Right atrium auricular region (tissue), 2 donors: ENCODE results near the gene DNMT3B. TPM values are rescaled to one million over a fixed set of nuclear protein-coding genes. Genes with fewer than 3 reads are reported as not detected.

Experiments
- DNase-seq: peaks from one replicate; pipeline ENCODE4 v3.0.0-alpha.2; 2019; ENCODE audit warnings: low spot score
- H3K27ac ChIP-seq, 2 donors: fragments of 200-600 bp; sonication (generic); 1 replicate in 1 of 2; 2 replicates in 1 of 2; pipeline ENCODE4 v1.5.1; 2016 to 2019
- H3K27me3 ChIP-seq, 2 donors: fragments of 200-600 bp; sonication (generic); one replicate each; pipeline versions ENCODE4 v1.5.1 to v1.6.0; 2017 to 2019
- H3K36me3 ChIP-seq: fragments of 200-600 bp; sonication (generic); one replicate; pipeline ENCODE4 v1.5.1; 2016
- H3K4me1 ChIP-seq, 2 donors: fragments of 200-600 bp; sonication (generic); one replicate each; pipeline versions ENCODE4 v1.5.1 to v1.6.0; 2017 to 2019
- H3K4me3 ChIP-seq, 2 donors: fragments of 200-600 bp; sonication (generic); 1 replicate in 1 of 2; 2 replicates in 1 of 2; pipeline ENCODE4 v1.5.1; 2017 to 2019; ENCODE audit warnings: mild to moderate bottlenecking in 1 of 2, moderate library complexity in 1 of 2
- H3K9me3 ChIP-seq, 2 donors: fragments of 200-600 bp; sonication (generic); one replicate each; pipeline ENCODE4 v1.5.1; 2019
- total RNA-seq, 2 donors: library from RNA; depleted of rRNA; stranded (reverse); fragments of >200 nt; gene quantifications; one replicate each; pipeline ENCODE4 v1.1.0, GENCODE V29; 2016
- TF ChIP-seq, protein P1 (sequence below), 2 donors: fragments of 200-600 bp; sonication (generic); IDR thresholded peaks; one replicate each; pipeline ENCODE4 v1.5.1; 2019; ENCODE audit warnings: antibody characterized with exemption in 2 of 2

Gene DNMT3B
- total RNA-seq, 2 donors from 2014 or later: 0.24 to 0.44 TPM

DNA sequence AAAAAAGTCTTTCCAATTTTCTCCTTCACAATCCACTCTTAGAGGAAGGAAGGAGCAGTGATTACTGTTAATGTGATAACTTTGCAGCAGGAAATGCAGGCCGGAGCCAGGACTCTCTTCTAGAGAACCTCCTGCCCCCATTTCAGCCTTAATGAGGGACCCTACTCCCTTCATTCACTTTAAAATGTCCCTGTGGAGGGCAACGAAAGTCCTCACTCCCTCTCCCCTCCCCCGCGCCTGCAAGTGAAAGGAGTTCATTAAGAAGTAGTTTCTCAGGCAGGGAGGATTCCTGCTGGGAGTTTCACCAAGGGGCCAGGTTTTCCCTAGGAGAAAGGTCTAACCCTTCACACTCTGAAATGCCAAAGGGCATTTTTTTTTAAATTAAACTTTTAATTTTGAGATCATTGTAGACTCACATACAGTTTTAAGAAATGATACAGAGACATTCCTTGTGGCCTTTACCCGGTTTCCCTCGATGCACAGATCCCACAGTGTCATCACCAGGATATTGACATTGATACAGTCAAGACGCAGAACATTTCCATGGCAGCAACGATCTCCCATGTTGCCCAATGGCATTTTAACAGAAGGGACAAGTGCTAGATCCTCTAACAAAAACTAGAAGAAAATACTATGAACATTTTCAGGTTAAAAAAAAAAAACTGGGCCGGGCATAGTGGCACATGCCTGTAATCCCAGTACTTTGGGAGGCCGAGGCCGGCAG is 12.1 kb upstream of the DNMT3B start:
- Histone ChIP-seq H3K4me3 (no peak overlapping the region), H3K9me3 (no peaks in the 10 kb centered on the region), H3K27ac (no peak overlapping the region), H3K27me3 (no peaks in the 10 kb centered on the region), H3K36me3 (no peaks in the 10 kb centered on the region), H3K4me1 (no peaks in the 10 kb centered on the region)
- TF ChIP-seq, protein P1, sequence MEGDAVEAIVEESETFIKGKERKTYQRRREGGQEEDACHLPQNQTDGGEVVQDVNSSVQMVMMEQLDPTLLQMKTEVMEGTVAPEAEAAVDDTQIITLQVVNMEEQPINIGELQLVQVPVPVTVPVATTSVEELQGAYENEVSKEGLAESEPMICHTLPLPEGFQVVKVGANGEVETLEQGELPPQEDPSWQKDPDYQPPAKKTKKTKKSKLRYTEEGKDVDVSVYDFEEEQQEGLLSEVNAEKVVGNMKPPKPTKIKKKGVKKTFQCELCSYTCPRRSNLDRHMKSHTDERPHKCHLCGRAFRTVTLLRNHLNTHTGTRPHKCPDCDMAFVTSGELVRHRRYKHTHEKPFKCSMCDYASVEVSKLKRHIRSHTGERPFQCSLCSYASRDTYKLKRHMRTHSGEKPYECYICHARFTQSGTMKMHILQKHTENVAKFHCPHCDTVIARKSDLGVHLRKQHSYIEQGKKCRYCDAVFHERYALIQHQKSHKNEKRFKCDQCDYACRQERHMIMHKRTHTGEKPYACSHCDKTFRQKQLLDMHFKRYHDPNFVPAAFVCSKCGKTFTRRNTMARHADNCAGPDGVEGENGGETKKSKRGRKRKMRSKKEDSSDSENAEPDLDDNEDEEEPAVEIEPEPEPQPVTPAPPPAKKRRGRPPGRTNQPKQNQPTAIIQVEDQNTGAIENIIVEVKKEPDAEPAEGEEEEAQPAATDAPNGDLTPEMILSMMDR (IDR thresholded peaks at IDR 0.05): no peak
- no peak for DNase-seq

DNA sequence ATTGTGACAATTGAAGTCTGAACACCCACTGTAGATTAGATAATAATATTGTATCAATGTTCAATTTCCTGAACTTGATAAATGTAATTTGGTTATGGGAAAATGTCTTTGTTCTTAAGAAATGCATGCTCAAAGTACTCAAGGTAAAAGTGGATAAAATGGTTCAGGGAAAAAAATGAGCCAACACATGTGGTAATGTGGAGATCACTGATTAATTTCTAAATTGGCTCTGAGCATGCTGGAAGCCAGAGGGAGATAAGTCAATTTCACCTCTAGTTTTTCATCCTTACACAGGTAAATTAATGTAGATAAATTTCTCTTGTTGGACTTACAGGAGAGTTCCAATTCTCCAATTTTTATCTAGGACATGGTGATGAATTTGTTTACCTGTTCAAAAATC is 10.9 kb upstream of the DNMT3B start:
- Histone ChIP-seq H3K36me3 (no peaks in the 10 kb centered on the region), H3K27me3 (no peaks in the 10 kb centered on the region), H3K9me3 (no peaks in the 10 kb centered on the region), H3K4me1 (no peaks in the 10 kb centered on the region), H3K27ac (no peak overlapping the region), H3K4me3 (no peak overlapping the region)
- TF ChIP-seq, protein P1 (IDR thresholded peaks at IDR 0.05): no peak
- no peak for DNase-seq

DNA sequence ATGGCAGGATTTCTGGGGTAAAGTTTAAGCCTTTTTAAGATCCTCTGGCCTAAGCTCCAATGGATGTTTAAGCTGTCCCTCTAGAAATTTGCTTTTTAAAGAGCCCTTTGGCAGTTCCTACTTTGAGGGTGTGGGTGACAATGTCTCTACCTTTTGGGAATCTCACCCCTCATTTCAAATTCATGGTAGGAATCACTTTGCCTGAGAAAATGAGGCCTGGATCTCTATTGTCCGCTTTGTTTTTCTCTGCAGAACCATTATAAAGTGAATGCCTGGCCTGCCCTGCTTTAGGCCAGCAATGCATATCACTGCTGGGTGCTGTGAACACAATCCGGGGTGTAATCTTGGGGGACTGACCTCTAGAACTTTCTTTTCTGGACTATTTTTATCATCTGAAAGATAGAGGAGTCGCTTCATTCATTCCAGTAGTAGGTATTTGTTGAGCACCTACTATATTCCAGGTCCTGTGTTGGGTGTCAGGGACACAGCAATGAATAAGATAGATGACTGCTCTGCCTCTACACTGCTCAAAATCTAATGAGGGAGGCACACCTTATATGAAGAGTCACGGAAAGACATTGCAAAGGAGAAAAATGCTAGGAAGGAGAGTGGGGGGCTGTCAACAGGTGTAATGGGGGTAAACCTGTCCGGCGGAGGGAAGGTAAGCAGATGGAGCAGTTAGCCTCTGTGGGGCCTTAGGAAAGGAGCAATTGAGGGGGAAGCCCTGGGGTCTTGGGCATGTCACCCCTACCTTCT is 10.3 kb upstream of the DNMT3B start:
- Histone ChIP-seq H3K27me3 (no peaks in the 10 kb centered on the region), H3K9me3 (no peaks in the 10 kb centered on the region), H3K4me1 (no peaks in the 10 kb centered on the region), H3K36me3 (no peaks in the 10 kb centered on the region), H3K27ac (no peak overlapping the region), H3K4me3 (no peak overlapping the region)
- TF ChIP-seq, protein P1 (IDR thresholded peaks at IDR 0.05): no peak
- no peak for DNase-seq

DNA sequence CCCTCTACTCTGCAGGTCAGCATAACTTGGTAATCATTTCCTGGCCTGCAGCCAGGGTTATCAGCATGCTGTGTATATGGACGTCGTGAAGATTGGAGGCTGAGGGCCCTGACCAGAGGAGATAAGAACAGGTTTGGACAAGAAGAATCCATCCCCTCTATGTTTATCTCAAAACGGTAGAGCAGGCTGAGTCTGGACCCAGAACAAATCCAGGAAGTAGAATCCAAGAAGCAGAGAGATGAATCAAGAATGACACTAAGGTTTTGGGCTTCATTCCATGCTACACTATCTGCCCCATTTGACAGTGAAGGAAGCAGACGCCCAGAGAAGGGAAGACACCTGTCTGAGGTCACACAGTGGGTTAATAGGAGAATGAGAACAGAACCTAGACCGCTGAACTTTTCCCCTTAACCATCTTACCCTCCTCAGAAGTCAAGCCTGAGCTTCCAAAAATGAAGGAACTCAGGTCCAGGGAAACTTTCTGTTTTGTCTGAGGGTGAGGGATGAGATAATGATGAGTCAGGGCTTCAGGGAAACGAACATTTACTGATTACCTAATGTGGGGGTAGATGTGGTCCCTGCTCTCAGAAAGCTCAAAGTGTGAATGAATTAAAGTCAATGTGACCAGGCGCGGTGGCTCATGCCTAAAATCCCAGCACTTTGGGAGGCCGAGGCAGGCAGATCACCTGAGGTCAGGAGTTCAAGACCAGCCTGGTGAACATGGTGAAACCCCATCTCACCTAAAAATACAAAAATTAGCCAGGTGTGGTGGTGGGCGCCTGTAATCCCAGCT is 9.5 kb upstream of the DNMT3B start:
- no peak for DNase-seq
- no peaks in the 10 kb centered on the region for H3K36me3 ChIP-seq
- H3K27ac ChIP-seq: no peak overlapping the region
- no peaks in the 10 kb centered on the region for H3K27me3 ChIP-seq
- no peaks in the 10 kb centered on the region for H3K4me1 ChIP-seq
- no peaks in the 10 kb centered on the region for H3K9me3 ChIP-seq
- no peak overlapping the region for H3K4me3 ChIP-seq
- TF ChIP-seq, protein P1 (IDR thresholded peaks at IDR 0.05): no peak

DNA sequence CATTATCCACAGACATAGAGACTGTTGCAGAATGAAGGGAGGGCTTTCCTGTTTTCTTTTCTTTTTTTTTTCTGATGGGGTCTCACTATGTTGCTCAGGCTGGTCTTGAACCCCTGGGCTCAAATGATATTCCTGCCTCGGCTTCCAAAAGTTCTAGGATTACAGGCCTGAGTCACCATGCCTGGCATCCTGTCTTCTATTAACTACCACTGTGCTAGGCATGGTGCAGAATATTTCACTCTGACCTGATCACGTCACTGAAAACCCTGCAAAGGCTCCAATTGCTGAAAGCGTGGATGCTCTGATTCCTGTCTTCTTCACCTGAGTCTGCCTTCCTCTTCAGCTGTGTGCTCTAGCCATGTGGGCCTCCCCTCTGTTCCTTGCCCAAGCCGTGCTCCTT is 8.5 kb upstream of the DNMT3B start:
- Histone ChIP-seq H3K4me1 (no peaks in the 10 kb centered on the region), H3K27ac (no peak overlapping the region), H3K4me3 (no peak overlapping the region), H3K9me3 (no peaks in the 10 kb centered on the region), H3K36me3 (no peaks in the 10 kb centered on the region), H3K27me3 (no peaks in the 10 kb centered on the region)
- TF ChIP-seq, protein P1 (IDR thresholded peaks at IDR 0.05): no peak
- DNase-seq: no peak
